ENCODE measurements around the gene ITPK1.

ITPK1 gene

DNA sequence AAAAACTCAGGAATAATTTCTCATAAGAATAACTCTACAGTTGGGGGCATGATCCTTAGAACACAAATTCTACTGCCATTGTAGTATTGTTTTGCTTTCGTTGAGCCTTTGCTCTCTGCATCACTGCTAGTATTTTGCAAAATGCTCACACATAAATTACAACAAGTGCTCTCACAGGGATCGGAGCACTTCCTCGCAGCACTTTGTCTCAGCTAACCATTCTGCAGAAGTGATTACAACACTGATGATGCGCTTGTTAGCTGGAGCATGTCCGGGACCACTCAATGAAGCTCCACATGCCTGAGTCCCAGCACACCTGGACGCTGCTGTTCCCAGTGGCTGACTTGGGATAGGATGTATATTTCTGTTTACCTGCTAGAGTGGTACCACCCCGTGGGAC, 37.4 kb upstream of the ITPK1 start:
- H3K27ac ChIP-seq, result no peak overlapping the region
- TF ChIP-seq, protein P1, sequence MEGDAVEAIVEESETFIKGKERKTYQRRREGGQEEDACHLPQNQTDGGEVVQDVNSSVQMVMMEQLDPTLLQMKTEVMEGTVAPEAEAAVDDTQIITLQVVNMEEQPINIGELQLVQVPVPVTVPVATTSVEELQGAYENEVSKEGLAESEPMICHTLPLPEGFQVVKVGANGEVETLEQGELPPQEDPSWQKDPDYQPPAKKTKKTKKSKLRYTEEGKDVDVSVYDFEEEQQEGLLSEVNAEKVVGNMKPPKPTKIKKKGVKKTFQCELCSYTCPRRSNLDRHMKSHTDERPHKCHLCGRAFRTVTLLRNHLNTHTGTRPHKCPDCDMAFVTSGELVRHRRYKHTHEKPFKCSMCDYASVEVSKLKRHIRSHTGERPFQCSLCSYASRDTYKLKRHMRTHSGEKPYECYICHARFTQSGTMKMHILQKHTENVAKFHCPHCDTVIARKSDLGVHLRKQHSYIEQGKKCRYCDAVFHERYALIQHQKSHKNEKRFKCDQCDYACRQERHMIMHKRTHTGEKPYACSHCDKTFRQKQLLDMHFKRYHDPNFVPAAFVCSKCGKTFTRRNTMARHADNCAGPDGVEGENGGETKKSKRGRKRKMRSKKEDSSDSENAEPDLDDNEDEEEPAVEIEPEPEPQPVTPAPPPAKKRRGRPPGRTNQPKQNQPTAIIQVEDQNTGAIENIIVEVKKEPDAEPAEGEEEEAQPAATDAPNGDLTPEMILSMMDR (conservative IDR thresholded peaks at IDR 0.05), result no peak
- TF ChIP-seq ZFX (IDR thresholded peaks at IDR 0.05), result no peak

DNA sequence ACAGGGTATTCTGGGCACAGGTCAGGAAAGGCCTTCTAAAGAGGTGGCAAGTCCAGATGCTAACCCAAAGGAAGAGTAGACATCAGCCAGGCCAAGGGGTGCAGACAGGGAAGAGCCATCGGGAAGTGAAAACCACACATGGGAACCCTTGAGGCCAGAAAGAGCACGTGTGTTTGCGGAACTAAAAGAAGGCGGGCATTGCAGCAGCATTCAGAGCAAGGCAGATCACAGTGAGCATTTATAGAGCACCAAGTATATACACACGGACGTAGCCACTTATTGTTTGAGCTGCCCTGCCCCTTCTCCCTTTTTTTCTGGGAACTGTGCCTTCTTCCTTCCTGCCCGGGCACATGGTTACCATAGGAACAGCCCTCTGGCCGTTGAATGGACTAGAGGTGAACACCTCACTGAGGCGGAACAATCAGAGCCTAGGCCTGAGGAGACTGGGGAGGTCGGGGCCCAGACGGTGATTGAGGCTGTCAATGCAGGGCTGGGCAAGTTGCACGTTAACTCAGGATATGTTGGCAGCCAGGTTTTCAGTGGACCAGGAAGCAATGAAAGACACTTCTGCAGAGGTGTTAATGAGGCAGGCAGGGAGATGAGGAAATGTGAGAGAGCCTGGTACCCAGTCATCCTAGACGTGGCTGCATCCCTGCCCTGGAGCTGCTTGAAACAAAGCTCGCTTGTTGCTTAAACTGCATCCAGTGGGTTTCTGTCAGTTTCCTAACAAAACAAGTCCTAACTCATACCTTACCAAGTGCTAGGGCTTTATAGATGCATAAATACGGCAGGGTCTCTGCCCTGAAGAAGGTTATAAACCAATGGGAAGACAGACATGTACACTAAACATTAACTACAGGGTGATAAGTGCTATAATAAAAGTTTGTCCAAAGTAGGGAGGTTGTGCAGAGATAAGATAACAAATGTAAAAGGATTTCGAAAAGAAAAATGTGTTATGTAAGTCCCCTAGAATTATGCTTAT, 34.8 kb upstream of the ITPK1 start:
- H3K27ac ChIP-seq, result peak overlapping the region; percentile 22
- TF ChIP-seq, protein P1 (conservative IDR thresholded peaks at IDR 0.05), result no peak
- TF ChIP-seq ZFX (IDR thresholded peaks at IDR 0.05), result no peak

DNA sequence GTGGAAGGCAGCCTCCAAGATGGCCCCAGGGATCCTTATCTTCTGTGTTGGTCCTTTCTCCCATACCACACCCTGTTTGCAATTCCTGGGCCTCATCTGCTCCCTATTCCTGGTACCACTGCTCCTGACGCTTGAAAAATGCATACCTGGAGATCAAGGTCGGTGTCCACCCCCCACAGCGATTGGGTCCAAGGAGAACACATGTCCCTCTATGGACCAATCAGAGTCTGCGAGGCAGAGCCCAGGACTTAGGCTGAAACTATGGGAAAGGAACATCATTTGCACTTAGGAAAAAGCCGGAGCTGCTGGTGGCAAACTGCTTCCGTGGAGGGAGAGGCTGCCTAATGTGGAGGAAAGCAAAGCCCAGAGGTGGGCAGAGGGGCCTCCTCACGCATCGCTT, 33.3 kb upstream of the ITPK1 start:
- H3K27ac ChIP-seq, result no peak overlapping the region

DNA sequence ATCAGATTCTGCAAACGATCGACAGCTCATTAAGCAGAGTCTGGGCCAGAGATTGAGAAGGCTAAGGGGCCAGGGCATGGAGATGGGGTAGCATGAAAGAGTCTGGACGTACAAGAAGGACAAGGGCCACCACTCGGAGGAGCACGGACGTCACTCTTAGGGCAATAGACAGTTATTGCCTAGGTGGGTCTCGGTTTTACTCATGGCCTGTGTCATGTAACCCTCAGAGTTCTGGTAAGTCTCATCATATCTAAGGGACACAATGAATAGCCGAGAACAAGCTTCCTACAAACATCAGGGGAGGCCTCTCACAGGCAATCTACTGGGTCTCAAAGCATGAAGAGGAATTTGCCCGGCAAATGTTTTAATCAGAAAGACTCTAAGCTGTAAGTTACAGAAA, 30.4 kb upstream of the ITPK1 start:
- TF ChIP-seq, protein P1 (conservative IDR thresholded peaks at IDR 0.05), result no peak
- no peak for TF ChIP-seq ZFX (IDR thresholded peaks at IDR 0.05)
- no peak overlapping the region for H3K27ac ChIP-seq

More for the DNA sequence above, 33.3 kb upstream of the ITPK1 start:
- TF ChIP-seq ZFX (IDR thresholded peaks at IDR 0.05), result no peak
- TF ChIP-seq, protein P1 (conservative IDR thresholded peaks at IDR 0.05), result no peak

DNA sequence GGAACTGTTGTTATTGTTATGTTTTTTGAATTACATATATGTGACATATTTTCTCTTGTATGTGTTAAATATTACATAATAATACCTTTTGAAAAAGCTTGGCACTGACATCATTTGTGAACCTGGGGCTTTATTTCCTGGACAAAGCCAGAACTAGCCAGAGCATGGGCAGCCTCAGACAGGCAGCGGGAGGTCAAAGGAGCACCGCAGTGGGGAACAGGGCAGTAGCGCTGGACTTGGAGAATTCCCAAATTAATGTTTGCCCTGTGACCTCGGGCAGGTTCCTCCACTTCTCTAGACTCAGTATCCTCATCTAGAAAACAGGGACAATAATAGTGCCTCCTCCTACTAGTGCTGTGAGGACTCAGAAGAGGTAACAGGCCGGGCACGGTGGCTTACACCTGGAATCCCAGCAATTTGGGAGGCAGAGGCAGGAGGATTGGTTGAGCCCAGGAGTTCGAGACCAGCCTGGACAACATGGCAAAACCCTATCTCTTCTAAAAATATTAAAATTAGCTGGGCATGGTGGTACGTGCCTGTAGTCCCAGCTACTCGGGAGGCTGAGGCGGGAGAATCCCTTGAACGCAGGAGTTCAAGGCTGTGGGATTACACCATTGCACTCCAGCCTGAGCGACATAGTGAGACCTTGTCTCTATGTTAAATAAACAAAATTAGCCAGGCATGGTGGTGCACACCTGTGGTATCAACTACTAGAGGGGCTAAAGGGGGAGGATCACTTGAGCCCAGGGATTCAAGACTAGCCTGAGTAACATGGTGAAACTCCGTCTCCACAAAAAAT, 27.3 kb upstream of the ITPK1 start:
- H3K27ac ChIP-seq, result no peak overlapping the region
- no peak for TF ChIP-seq ZFX (IDR thresholded peaks at IDR 0.05)
- TF ChIP-seq, protein P1 (conservative IDR thresholded peaks at IDR 0.05), result no peak

DNA sequence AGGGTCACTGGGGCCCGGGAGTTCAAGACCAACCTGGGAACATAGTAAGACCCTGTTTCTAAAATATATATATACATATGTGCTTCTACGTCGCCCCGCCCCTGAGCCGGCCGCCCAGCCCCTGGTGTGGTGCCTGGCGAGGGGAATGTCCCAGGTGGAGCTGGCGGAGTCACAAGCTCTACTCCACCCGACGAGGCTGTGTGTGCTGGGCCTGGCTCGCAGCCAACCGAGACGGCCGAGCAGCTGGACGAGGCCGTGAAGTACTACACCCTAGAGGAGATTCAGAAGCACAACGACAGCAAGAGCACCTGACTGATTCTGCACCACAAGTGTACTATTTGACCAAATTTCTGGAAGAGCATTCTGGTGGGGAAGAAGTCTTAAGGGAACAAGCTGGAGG, 22.1 kb upstream of the ITPK1 start:
- no peak overlapping the region; the same call in 1 of the 2 replicates for H3K27ac ChIP-seq
- TF ChIP-seq, protein P1 (conservative IDR thresholded peaks at IDR 0.05), result no peak
- TF ChIP-seq ZFX (IDR thresholded peaks at IDR 0.05), result no peak

DNA sequence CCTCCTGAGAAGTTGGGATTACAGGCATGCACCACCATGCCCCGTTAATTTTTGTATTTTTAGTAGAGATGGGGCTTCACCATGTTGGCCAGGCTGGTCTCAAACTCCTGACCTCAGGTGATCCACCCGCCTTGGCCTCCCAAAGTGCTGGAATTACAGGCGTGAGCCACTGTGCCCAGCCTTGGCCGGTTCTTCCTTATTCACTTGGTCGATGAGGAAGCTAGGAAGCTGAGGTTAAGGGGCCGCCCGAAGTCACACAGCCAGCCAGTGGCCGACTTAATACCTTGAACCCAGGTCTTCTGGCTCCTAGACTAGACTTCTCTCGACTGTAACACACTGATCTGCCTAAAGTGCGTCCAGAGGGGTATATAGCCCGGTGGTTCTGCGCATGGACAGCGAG, 20.8 kb upstream of the ITPK1 start:
- peak overlapping the region; percentile 77 for H3K27ac ChIP-seq
